ENCODE measurements around the gene OR7D4.

The OR7D4 gene

DNA sequence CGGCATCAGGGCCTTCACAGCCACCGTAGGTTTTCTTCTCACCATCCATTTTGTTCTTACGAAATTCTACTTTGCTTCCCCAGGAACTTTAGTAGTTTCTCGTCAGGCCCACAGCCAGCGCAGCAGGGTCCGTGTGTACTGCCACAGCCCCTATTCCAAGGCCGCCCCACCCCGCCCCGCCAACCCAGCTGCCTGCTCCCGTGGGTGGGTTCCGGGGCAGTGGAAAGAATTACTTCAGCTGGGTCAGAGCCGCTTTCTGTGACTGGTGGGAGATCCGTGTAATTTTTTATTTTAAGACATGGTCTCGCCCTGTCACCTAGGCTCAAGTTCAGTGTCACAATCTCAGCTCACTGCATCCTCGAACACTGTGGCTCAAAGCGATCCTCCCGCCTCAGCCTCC is 36.4 kb downstream of the OR7D4 start:
- H3K4me3 ChIP-seq (replicated peaks; ENCODE audit: insufficient read depth, low read length), result no peak overlapping the region
- DNase-seq (ENCODE audit: low read depth in 1 of 2, low spot score in 1 of 2), result no peak

DNA sequence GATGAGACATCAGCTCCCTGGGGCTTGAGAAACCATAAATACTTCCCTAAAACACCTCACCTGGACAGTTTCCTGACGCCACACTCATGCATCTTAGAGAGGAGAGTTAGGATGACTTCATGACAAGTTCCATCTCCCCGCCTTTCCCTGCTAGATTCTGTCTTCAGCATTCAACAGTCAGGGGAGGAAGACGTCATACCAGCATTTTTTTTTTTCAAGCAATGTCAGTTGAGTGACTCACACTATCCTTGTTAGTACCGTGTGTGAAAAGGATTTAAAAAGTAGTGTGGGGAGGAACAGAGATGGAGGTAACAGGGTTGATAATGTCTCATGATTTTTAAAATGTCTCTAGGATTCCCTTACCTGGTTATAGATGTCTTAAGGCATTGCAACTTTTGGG is 40.5 kb downstream of the OR7D4 start, which contains the start of gene OR7D2:
OR7D2 (plus strand) TSS at position 79 of the 400 bp plus-strand sequence. CDS start 6,803 bp downstream, outside the sequence.
- Histone ChIP-seq H3K4me3 (replicated peaks; ENCODE audit: insufficient read depth, low read length) (no peak within 1 kb of the TSS), H3K27me3 (ENCODE audit: insufficient read depth, poor library complexity, severe bottlenecking) (no peaks in the 10 kb centered on the region), H3K27ac (replicated peaks) (no peak within 1 kb of the TSS)
- TF ChIP-seq POLR2AphosphoS5 (IDR thresholded peaks at IDR 0.05; ENCODE audit: low read depth) (no peak), REST (IDR thresholded peaks at IDR 0.05; ENCODE audit: insufficient replicate concordance, low read depth) (no peak), SPI1 (IDR thresholded peaks at IDR 0.05; ENCODE audit: borderline replicate concordance, low read depth) (no peak), GABPA (IDR thresholded peaks at IDR 0.05; ENCODE audit: low read depth) (no peak)
- TF ChIP-seq, protein P1, sequence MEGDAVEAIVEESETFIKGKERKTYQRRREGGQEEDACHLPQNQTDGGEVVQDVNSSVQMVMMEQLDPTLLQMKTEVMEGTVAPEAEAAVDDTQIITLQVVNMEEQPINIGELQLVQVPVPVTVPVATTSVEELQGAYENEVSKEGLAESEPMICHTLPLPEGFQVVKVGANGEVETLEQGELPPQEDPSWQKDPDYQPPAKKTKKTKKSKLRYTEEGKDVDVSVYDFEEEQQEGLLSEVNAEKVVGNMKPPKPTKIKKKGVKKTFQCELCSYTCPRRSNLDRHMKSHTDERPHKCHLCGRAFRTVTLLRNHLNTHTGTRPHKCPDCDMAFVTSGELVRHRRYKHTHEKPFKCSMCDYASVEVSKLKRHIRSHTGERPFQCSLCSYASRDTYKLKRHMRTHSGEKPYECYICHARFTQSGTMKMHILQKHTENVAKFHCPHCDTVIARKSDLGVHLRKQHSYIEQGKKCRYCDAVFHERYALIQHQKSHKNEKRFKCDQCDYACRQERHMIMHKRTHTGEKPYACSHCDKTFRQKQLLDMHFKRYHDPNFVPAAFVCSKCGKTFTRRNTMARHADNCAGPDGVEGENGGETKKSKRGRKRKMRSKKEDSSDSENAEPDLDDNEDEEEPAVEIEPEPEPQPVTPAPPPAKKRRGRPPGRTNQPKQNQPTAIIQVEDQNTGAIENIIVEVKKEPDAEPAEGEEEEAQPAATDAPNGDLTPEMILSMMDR (IDR thresholded peaks at IDR 0.05; ENCODE audit: insufficient read depth, low read length), result no peak
- no peak for DNase-seq (ENCODE audit: low read depth in 1 of 2, low spot score in 1 of 2)

More for the DNA sequence above, 36.4 kb downstream of the OR7D4 start:
- Histone ChIP-seq H3K27ac (replicated peaks) (no peak overlapping the region), H3K27me3 (ENCODE audit: insufficient read depth, poor library complexity, severe bottlenecking) (no peaks in the 10 kb centered on the region)
- no peak for TF ChIP-seq REST (IDR thresholded peaks at IDR 0.05; ENCODE audit: insufficient replicate concordance, low read depth)
- no peak for TF ChIP-seq POLR2AphosphoS5 (IDR thresholded peaks at IDR 0.05; ENCODE audit: low read depth)
- no peak for TF ChIP-seq GABPA (IDR thresholded peaks at IDR 0.05; ENCODE audit: low read depth)
- TF ChIP-seq SPI1 (IDR thresholded peaks at IDR 0.05; ENCODE audit: borderline replicate concordance, low read depth), result no peak
- TF ChIP-seq, protein P1 (IDR thresholded peaks at IDR 0.05; ENCODE audit: insufficient read depth, low read length), result no peak

- H3K27me3 ChIP-seq (ENCODE audit: insufficient read depth, poor library complexity, severe bottlenecking), result no peaks in the 10 kb centered on the region
- DNase-seq (ENCODE audit: low read depth in 1 of 2, low spot score in 1 of 2), result no peak
- H3K4me3 ChIP-seq (replicated peaks; ENCODE audit: insufficient read depth, low read length), result no peak overlapping the region
- TF ChIP-seq, protein P1 (IDR thresholded peaks at IDR 0.05; ENCODE audit: insufficient read depth, low read length), result no peak
- TF ChIP-seq POLR2AphosphoS5 (IDR thresholded peaks at IDR 0.05; ENCODE audit: low read depth) (no peak), REST (IDR thresholded peaks at IDR 0.05; ENCODE audit: insufficient replicate concordance, low read depth) (no peak), SPI1 (IDR thresholded peaks at IDR 0.05; ENCODE audit: borderline replicate concordance, low read depth) (no peak), GABPA (IDR thresholded peaks at IDR 0.05; ENCODE audit: low read depth) (no peak)
- H3K27ac ChIP-seq (replicated peaks), result no peak overlapping the region
Observed at GRCh38 chr19:9175326-9175725, 44.1 kb downstream of the OR7D4 start.
